Measurements from ENCODE around the gene NRG2. TPM values are rescaled to one million over a fixed set of nuclear protein-coding genes. Genes with fewer than 3 reads are reported as not detected.

NRG2 gene
- total RNA-seq, 2 experiments from 2014 or later = not detected

- Mint-ChIP-seq H3K4me1 (ENCODE audit: low read depth) (peaks cover 11% of the 10 kb centered on the region), H3K27ac (no peak overlapping the region), H3K27me3 (ENCODE audit: low read depth) (peaks cover 46% of the 10 kb centered on the region), H3K9me3 (no peaks in the 10 kb centered on the region), H3K4me3 (no peak overlapping the region), H3K36me3 (ENCODE audit: low read depth) (no peaks in the 10 kb centered on the region)
- CTCF ChIA-PET = interaction anchor here (0.6 kb wide), 1 partner anchor 539 kb away, joined by 3 read pairs; no protein-coding TSS in a partner anchor
- DNase-seq = no peak
- intact Hi-C loops (cut with micrococcal nuclease) = no loop called here
These were observed 3.5 kb downstream of the NRG2 start for GRCh38 chr5:140039561-140039960.

- CTCF ChIA-PET = interaction anchor here (0.6 to 1.0 kb wide), 2 partner anchors 8 to 69 kb away, joined by 3 read pairs; no protein-coding TSS in a partner anchor
- H3K4me3 Mint-ChIP-seq = no peak overlapping the region
- H3K27me3 Mint-ChIP-seq (ENCODE audit: low read depth) = peaks cover 37% of the 10 kb centered on the region
- no peak overlapping the region for H3K27ac Mint-ChIP-seq
- H3K4me1 Mint-ChIP-seq (ENCODE audit: low read depth) = peaks cover 11% of the 10 kb centered on the region
- H3K36me3 Mint-ChIP-seq (ENCODE audit: low read depth) = no peaks in the 10 kb centered on the region
- no peaks in the 10 kb centered on the region for H3K9me3 Mint-ChIP-seq
- no peak for DNase-seq
- intact Hi-C loops (cut with micrococcal nuclease) = no loop called here
These were observed 4.6 kb downstream of the NRG2 start for GRCh38 chr5:140038373-140038957.

GRCh38 chr5:140037012-140037411, 6.1 kb downstream of the NRG2 start:
- Mint-ChIP-seq H3K27ac (no peak overlapping the region), H3K27me3 (ENCODE audit: low read depth) (peaks cover 42% of the 10 kb centered on the region), H3K4me3 (no peak overlapping the region), H3K4me1 (ENCODE audit: low read depth) (peaks cover 11% of the 10 kb centered on the region), H3K36me3 (ENCODE audit: low read depth) (no peaks in the 10 kb centered on the region), H3K9me3 (no peaks in the 10 kb centered on the region)
- intact Hi-C loops (cut with micrococcal nuclease) = no loop called here
- CTCF ChIA-PET = no interaction called here
- no peak for DNase-seq

- Mint-ChIP-seq H3K36me3 (ENCODE audit: low read depth) (no peaks in the 10 kb centered on the region), H3K27ac (no peak overlapping the region), H3K27me3 (ENCODE audit: low read depth) (peaks cover 38% of the 10 kb centered on the region), H3K9me3 (no peaks in the 10 kb centered on the region), H3K4me3 (no peak overlapping the region), H3K4me1 (ENCODE audit: low read depth) (peaks cover 2% of the 10 kb centered on the region)
- CTCF ChIA-PET = interaction anchor here (0.8 kb wide), 1 partner anchor 16 kb away, joined by 3 read pairs; no protein-coding TSS in a partner anchor
- intact Hi-C loops (cut with micrococcal nuclease) = no loop called here
- no peak for DNase-seq
These were observed 7.2 kb downstream of the NRG2 start for GRCh38 chr5:140035881-140036280.

- Mint-ChIP-seq H3K4me1 (ENCODE audit: low read depth) (no peaks in the 10 kb centered on the region), H3K36me3 (ENCODE audit: low read depth) (no peaks in the 10 kb centered on the region), H3K27ac (no peak overlapping the region), H3K4me3 (no peak overlapping the region), H3K9me3 (no peaks in the 10 kb centered on the region), H3K27me3 (ENCODE audit: low read depth) (peaks cover 24% of the 10 kb centered on the region)
- no peak for DNase-seq
- CTCF ChIA-PET = interaction anchor here (0.6 kb wide), 1 partner anchor 10 kb away, joined by 3 read pairs; no protein-coding TSS in a partner anchor
- intact Hi-C loops (cut with micrococcal nuclease) = no loop called here
These were observed 9.9 kb downstream of the NRG2 start for GRCh38 chr5:140033037-140033760.

GRCh38 chr5:140032296-140032695, 10.8 kb downstream of the NRG2 start:
- Mint-ChIP-seq H3K9me3 (no peaks in the 10 kb centered on the region), H3K27ac (no peak overlapping the region), H3K27me3 (ENCODE audit: low read depth) (peaks cover 20% of the 10 kb centered on the region), H3K4me3 (no peak overlapping the region), H3K36me3 (ENCODE audit: low read depth) (no peaks in the 10 kb centered on the region), H3K4me1 (ENCODE audit: low read depth) (no peaks in the 10 kb centered on the region)
- DNase-seq = no peak
- intact Hi-C loops (cut with micrococcal nuclease) = no loop called here
- CTCF ChIA-PET = no interaction called here

GRCh38 chr5:140027807-140028206, 15.3 kb downstream of the NRG2 start:
- intact Hi-C loops (cut with micrococcal nuclease) = no loop called here

GRCh38 chr5:140025736-140026135, 17.4 kb downstream of the NRG2 start:
- intact Hi-C loops (cut with micrococcal nuclease) = no loop called here
- no peak overlapping the region for H3K4me3 Mint-ChIP-seq
- H3K9me3 Mint-ChIP-seq = no peaks in the 10 kb centered on the region

More at GRCh38 chr5:140027807-140028206, 15.3 kb downstream of the NRG2 start:
- H3K9me3 Mint-ChIP-seq = no peaks in the 10 kb centered on the region
- no peak for DNase-seq
- H3K27ac Mint-ChIP-seq = no peak overlapping the region
- no peaks in the 10 kb centered on the region for H3K36me3 Mint-ChIP-seq (ENCODE audit: low read depth)
- no peaks in the 10 kb centered on the region for H3K4me1 Mint-ChIP-seq (ENCODE audit: low read depth)
- CTCF ChIA-PET = interaction anchor here (1.4 kb wide), 1 partner anchor 119 kb away, joined by 4 read pairs; no protein-coding TSS in a partner anchor
- peaks cover 14% of the 10 kb centered on the region for H3K27me3 Mint-ChIP-seq (ENCODE audit: low read depth)
- H3K4me3 Mint-ChIP-seq = no peak overlapping the region

GRCh38 chr5:140024928-140025327, 18.2 kb downstream of the NRG2 start:
- CTCF ChIA-PET = no interaction called here

More at GRCh38 chr5:140025736-140026135, 17.4 kb downstream of the NRG2 start:
- Mint-ChIP-seq H3K27ac (no peak overlapping the region), H3K36me3 (ENCODE audit: low read depth) (no peaks in the 10 kb centered on the region), H3K4me1 (ENCODE audit: low read depth) (no peaks in the 10 kb centered on the region), H3K27me3 (ENCODE audit: low read depth) (peaks cover 12% of the 10 kb centered on the region)
- DNase-seq = no peak
- CTCF ChIA-PET = no interaction called here

GRCh38 chr5:140023611-140024191, 19.4 kb downstream of the NRG2 start:
- CTCF ChIA-PET = interaction anchor here (0.7 kb wide), 1 partner anchor 10 kb away, joined by 3 read pairs; no protein-coding TSS in a partner anchor
- H3K27me3 Mint-ChIP-seq (ENCODE audit: low read depth) = peaks cover 13% of the 10 kb centered on the region
- no peaks in the 10 kb centered on the region for H3K9me3 Mint-ChIP-seq
- no peak for DNase-seq
- intact Hi-C loops (cut with micrococcal nuclease) = no loop called here
- no peaks in the 10 kb centered on the region for H3K36me3 Mint-ChIP-seq (ENCODE audit: low read depth)
- H3K4me3 Mint-ChIP-seq = no peak overlapping the region
- no peak overlapping the region for H3K27ac Mint-ChIP-seq
- H3K4me1 Mint-ChIP-seq (ENCODE audit: low read depth) = no peaks in the 10 kb centered on the region

More at GRCh38 chr5:140024928-140025327, 18.2 kb downstream of the NRG2 start:
- H3K27me3 Mint-ChIP-seq (ENCODE audit: low read depth) = peaks cover 12% of the 10 kb centered on the region
- H3K4me3 Mint-ChIP-seq = no peak overlapping the region
- no peaks in the 10 kb centered on the region for H3K36me3 Mint-ChIP-seq (ENCODE audit: low read depth)
- H3K9me3 Mint-ChIP-seq = no peaks in the 10 kb centered on the region
- intact Hi-C loops (cut with micrococcal nuclease) = no loop called here
- H3K4me1 Mint-ChIP-seq (ENCODE audit: low read depth) = no peaks in the 10 kb centered on the region
- H3K27ac Mint-ChIP-seq = no peak overlapping the region
- DNase-seq = no peak

- CTCF ChIA-PET = interaction anchor here (0.7 to 4.0 kb wide), 3 partner anchors 16 to 245 kb away, joined by 3 to 12 read pairs (median 3); no protein-coding TSS in a partner anchor
These were observed 22.4 kb downstream of the NRG2 start for GRCh38 chr5:140020601-140021177.

More at GRCh38 chr5:140020601-140021177, 22.4 kb downstream of the NRG2 start:
- no peaks in the 10 kb centered on the region for H3K9me3 Mint-ChIP-seq
- H3K27me3 Mint-ChIP-seq (ENCODE audit: low read depth) = peaks cover 14% of the 10 kb centered on the region
- H3K27ac Mint-ChIP-seq = no peak overlapping the region
- no peak for DNase-seq
- H3K4me1 Mint-ChIP-seq (ENCODE audit: low read depth) = no peaks in the 10 kb centered on the region
- intact Hi-C loops (cut with micrococcal nuclease) = no loop called here
- no peaks in the 10 kb centered on the region for H3K36me3 Mint-ChIP-seq (ENCODE audit: low read depth)
- no peak overlapping the region for H3K4me3 Mint-ChIP-seq

All from activated naive CD4-positive, alpha-beta T cell treated with anti-CD3 and anti-CD28 coated beads for 36 hours (primary cell).